HG02970 (cell line): ENCODE data around the gene BTBD1.

ENCODE experiments used
- ATAC-seq: cut with Tn5 transposase; IDR thresholded peaks from one replicate; pipeline ENCODE4 v1.9.1; 2021; ENCODE audit warnings: mild to moderate bottlenecking, moderate library complexity, moderate number of reproducible peaks; ENCODE audit not compliant: unreplicated experiment, low FRiP score

Gene BTBD1

GRCh38 chr15:82999905-83000671, 67.0 kb downstream of the BTBD1 start:
- no peak for ATAC-seq

- ATAC-seq = no peak
These were observed 67.6 kb downstream of the BTBD1 start for GRCh38 chr15:82999426-82999825.

- ATAC-seq = no peak
These were observed 71.1 kb downstream of the BTBD1 start for GRCh38 chr15:82995938-82996337.

- ATAC-seq = no peak
These were observed 72.0 kb downstream of the BTBD1 start for GRCh38 chr15:82995076-82995475.

GRCh38 chr15:82993144-82993543, 73.9 kb downstream of the BTBD1 start:
- ATAC-seq = no peak

GRCh38 chr15:82992436-82992998, 74.5 kb downstream of the BTBD1 start:
- ATAC-seq = no peak

GRCh38 chr15:82986442-82986780, 80.6 kb downstream of the BTBD1 start:
- peak; percentile 31 for ATAC-seq

GRCh38 chr15:82985688-82986441, 81.2 kb downstream of the BTBD1 start, which contains the start of gene RAMAC:
RAMAC (plus strand) TSS chr15:82986210; CDS start chr15:82989019, 2,809 bp downstream.
- ATAC-seq = peak; percentile 88

GRCh38 chr15:82980981-82981380, 86.1 kb downstream of the BTBD1 start:
- no peak for ATAC-seq

GRCh38 chr15:82979726-82980125, 87.3 kb downstream of the BTBD1 start:
- no peak for ATAC-seq

GRCh38 chr15:82978438-82978837, 88.6 kb downstream of the BTBD1 start:
- no peak for ATAC-seq

- no peak for ATAC-seq
These were observed 90.0 kb downstream of the BTBD1 start for GRCh38 chr15:82977076-82977475.

GRCh38 chr15:82972990-82973389, 94.1 kb downstream of the BTBD1 start:
- ATAC-seq = no peak

GRCh38 chr15:82971218-82971984, 95.7 kb downstream of the BTBD1 start:
- no peak for ATAC-seq

- no peak for ATAC-seq
These were observed 96.4 kb downstream of the BTBD1 start for GRCh38 chr15:82970696-82971095.

GRCh38 chr15:82970078-82970686, 96.9 kb downstream of the BTBD1 start:
- no peak for ATAC-seq

GRCh38 chr15:82969353-82969752, 97.7 kb downstream of the BTBD1 start:
- ATAC-seq = no peak

GRCh38 chr15:82968066-82968465, 99.0 kb downstream of the BTBD1 start:
- no peak for ATAC-seq

- ATAC-seq = no peak
These were observed 100.4 kb downstream of the BTBD1 start for GRCh38 chr15:82966671-82967071.
